Right lung (tissue), 5 donors: ENCODE measurements around the gene PPP2R1A. TPM values are rescaled to one million over a fixed set of nuclear protein-coding genes. Genes with fewer than 3 reads are reported as not detected.
A peak's percentile ranks its signal among the peaks of the same experiment; 100 is the strongest.
"Not testable (repeated sequence)": the region's sequence is repeated elsewhere in the genome, so short reads cannot be mapped to it uniquely, and the experiment has no call there.

Source experiments
- DNase-seq, 2 donors: peaks; one replicate each; pipeline ENCODE4 v3.0.0-alpha.2; 2013
- polyA plus RNA-seq, 5 donors: library from polyadenylated mRNA; unstranded; fragments of 120-200 nt; gene quantifications; one replicate each; pipeline versions ENCODE4 v1.2.1 to v1.2.3, GENCODE V29; 2013; ENCODE audit warnings: inconsistent platforms in 1 of 5, low replicate concordance in 1 of 5; ENCODE audit not compliant: insufficient read length in 5 of 5, insufficient read depth in 1 of 5

Gene PPP2R1A
- polyA plus RNA-seq, 5 donors = 277 to 368 (median 317) TPM

DNA sequence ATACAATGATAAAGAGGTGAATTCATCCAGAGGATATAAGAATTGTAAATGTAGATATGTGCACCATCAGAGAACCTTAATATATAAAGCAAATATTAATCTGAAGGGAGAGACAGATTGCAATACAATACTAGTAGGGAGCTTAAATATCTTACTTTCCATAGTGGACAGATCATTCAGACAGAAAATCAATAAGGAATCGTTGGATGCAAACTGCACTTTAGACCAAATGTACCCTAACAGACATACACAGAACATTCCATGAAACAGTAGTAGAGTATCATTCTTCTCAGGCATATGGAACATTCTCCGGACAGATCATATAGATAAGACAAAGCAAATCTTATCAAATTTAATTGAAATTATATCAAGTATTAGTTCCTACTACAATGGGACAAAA lies 44.6 kb downstream of the PPP2R1A start:
- DNase-seq = no peak

GRCh38 chr19:52237197-52237596 lies 47.3 kb downstream of the PPP2R1A start:
- DNase-seq = no peak

DNA sequence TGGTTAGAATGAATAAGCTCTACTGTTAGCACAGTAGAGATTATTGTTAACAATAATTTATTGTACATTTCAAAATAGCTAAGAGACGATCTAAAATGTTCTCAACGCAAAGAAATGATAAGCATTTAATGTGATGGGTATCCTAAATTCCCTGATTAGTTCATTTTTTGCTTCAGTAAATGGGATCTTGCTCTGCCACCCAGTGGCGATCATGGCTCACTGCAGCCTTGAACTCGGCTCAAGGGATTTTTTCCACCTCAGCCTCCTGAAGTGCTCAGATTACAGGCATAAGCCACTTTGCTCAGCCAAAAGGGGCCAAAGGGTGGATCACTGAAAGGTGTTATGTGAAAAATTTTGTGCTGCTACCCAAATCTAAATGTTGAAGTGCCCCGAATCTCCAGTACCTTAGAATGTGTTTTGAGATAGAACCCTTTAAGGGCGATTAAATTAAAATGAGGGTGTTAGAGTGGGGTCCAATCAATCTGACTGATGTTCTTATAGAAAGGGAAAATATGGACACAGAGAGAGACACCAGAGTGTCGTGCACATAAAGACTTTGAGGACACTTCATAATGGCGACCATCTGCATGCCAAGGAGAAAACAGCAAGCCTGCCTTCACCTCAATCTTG lies 48.0 kb downstream of the PPP2R1A start:
- peak; percentile 51 to 63 for DNase-seq

DNA sequence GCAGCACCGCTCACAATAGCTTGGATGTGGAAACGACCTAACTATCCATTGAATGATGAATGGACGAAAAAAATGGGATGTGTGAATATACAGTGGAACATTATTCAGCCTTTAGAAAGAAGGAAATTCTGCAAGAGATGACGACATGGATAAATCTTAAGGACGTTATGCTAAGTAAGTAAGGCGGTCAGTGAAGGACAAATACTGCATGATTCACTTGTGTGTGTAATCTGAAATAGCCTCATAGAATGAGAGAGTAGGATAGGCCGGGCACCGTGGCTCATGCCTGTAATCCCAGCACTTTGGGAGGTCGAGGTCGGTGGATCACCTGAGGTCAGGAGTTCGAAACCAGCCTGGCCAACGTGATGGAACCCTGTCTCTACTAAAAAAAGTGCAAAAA lies 54.2 kb downstream of the PPP2R1A start:
- DNase-seq = no peak

DNA sequence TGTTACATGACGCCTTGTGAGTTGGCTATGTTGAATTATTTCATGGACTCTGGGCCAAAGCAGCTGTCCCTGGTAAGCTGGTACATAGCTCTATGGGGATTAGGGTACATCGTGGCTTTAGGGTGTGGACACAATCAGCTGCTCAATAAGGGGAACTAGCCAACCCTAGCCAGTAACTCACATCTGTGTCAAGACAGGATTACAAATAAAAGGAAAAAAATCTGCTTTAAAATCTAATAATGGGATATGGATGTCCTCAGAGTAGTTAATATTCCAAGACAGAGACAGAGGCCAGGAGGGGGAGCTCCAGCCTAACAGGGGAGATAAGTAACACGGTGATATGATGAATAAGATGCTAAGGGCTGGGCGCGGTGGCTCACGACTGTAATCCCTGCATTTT lies 58.4 kb downstream of the PPP2R1A start:
- DNase-seq = peak in 1 of 2 donors; percentile 12

DNA sequence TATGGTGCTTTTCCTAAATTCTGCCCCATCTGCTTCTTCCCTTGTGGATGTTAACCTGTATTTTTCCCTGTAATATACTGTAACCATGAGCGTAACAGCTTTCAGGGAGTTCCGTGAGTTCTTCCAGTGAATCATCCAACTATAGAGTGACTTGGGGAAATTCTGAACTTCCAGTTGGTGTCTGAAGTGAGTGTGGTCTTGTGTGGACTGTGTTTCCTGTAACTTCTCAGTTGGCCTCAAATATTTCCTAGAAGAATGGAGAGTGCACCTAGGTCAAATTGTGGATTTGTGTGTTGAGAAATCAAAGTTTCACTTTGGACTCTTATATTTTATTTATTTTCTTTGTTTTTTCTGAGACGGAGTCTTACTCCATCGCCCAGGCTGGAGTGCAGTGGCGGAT lies 68.6 kb downstream of the PPP2R1A start:
- DNase-seq = no peak

- DNase-seq = not testable (repeated sequence)
Observed at GRCh38 chr19:52265556-52265955, 75.7 kb downstream of the PPP2R1A start.

- DNase-seq = peak; percentile 93 to 94
Observed at GRCh38 chr19:52269338-52270261, 79.7 kb downstream of the PPP2R1A start, which contains the start of gene ZNF766. Gene ZNF766 (plus strand): TSS chr19:52269587. CDS start chr19:52269614, 27 bp downstream.

GRCh38 chr19:52270266-52270885 lies 80.5 kb downstream of the PPP2R1A start:
- DNase-seq = peak in 1 of 2 donors; percentile 23

- no peak for DNase-seq
Observed at GRCh38 chr19:52273301-52273700, 83.4 kb downstream of the PPP2R1A start.

DNA sequence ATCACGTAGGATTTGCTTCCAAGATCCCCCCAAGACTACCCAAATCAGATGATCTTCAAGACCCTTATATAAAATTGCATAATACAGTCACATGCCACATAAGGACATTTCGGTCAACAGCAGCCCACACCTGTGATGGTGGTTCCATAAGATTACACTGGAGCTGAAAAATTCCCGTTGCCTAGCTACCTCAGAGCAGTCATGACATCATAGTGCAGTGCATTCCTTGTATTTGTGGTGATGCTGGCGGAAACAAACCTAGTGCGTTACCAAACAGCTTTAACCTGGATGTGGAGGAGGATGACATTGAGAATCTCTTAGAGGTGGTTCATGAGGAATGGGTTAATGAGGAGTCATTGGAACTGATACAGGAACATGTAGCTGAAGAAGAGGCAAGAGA lies 84.3 kb downstream of the PPP2R1A start:
- DNase-seq = no peak

DNA sequence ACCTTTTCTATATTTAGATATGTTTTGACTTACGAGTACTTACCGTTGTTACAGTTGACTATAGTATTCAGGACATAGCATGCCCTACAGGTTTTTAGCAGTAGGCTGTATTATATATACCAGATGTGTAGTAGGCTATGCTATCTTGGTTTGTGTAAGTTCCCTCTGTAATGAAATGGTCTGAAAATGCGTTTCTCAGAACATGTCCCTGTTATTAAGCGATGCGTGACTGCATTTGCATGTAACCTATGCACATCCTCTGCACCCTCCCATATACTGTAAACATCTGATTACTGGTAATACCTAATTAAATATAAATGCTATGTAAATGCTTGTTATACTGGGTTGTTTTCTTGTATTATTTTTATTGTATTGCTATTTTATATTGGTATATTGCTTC lies 86.1 kb downstream of the PPP2R1A start:
- DNase-seq = no peak

GRCh38 chr19:52277471-52277870 lies 87.6 kb downstream of the PPP2R1A start:
- no peak for DNase-seq

Other genes starting within 250 kb of the PPP2R1A start
- 10 to 100 TPM; 13.3 to 25.4 (median 21.4) TPM for gene ZNF350, start 203.2 kb upstream of the PPP2R1A start, polyA plus RNA-seq
- gene ZNF615, start 181.8 kb upstream of the PPP2R1A start, polyA plus RNA-seq = 10 to 100 TPM; 13.0 to 27.4 (median 25.8) TPM
- 10 to 100 TPM; 13.5 to 24.3 (median 18.6) TPM for gene ZNF614, start 161.7 kb upstream of the PPP2R1A start, polyA plus RNA-seq
- 10 to 100 TPM; 17.9 to 29.1 (median 22.9) TPM for gene ZNF432, start 141.2 kb upstream of the PPP2R1A start, polyA plus RNA-seq
- gene ZNF841, start 94.3 kb upstream of the PPP2R1A start, polyA plus RNA-seq = 10 to 100 TPM; 18.1 to 38.3 (median 30.5) TPM
- 10 to 100 TPM; 14.2 to 27.1 (median 24.0) TPM for gene ZNF616, start 50.1 kb upstream of the PPP2R1A start, polyA plus RNA-seq
- gene ZNF836, start 18.4 kb upstream of the PPP2R1A start, polyA plus RNA-seq = 10 to 100 TPM; 14.8 to 24.2 (median 20.6) TPM
- 10 to 100 TPM; 12.1 to 25.7 (median 20.1) TPM for gene ZNF766, start 79.5 kb downstream of the PPP2R1A start, polyA plus RNA-seq
- 10 to 100 TPM; 11.0 to 17.5 (median 14.6) TPM for gene ZNF480, start 107.1 kb downstream of the PPP2R1A start, polyA plus RNA-seq
- gene ZNF610, start 146.2 kb downstream of the PPP2R1A start, polyA plus RNA-seq = 10 to 100 TPM in 4 of 5 donors, 1 to 10 TPM in 1; 7.5 to 13.2 (median 11.2) TPM
- gene ZNF880, start 179.9 kb downstream of the PPP2R1A start, polyA plus RNA-seq = 10 to 100 TPM; 19.2 to 31.5 (median 30.8) TPM
- gene ZNF528, start 207.8 kb downstream of the PPP2R1A start, polyA plus RNA-seq = 10 to 100 TPM; 33.9 to 90.4 (median 70.9) TPM
- gene ZNF534, start 239.1 kb downstream of the PPP2R1A start, polyA plus RNA-seq = 1 to 10 TPM in 1 of 5 donors, under 1 TPM in 4; 0.38 to 1.3 (median 0.60) TPM